Activated naive CD8-positive, alpha-beta T cell treated with anti-CD3 and anti-CD28 coated beads, Interleukin-2, amount 10 ng/mL, durations not matched to agents 7 days and 5 days (primary cell): Measurements from ENCODE around the gene FAM3C. TPM values are rescaled to one million over a fixed set of nuclear protein-coding genes. Genes with fewer than 3 reads are reported as not detected.
A peak's percentile ranks its signal among the peaks of the same experiment; 100 is the strongest.

Experiments
- ATAC-seq: fragments of 150-1000 bp; cut with Tn5 transposase; one replicate; pipeline ENCODE4 v1.10.0; 2021; ENCODE audit warnings: low read depth, moderate library complexity
- POLR2A ChIA-PET: fragments of 350-600 bp; sonication (Branson Sonifier 250); formaldehyde crosslinking; loops from one replicate; lab custom pipeline; 2021; ENCODE audit warnings: antibody characterized with exemption; lab: Charles Lee
- DNase-seq: peaks from one replicate; pipeline ENCODE4 v3.0.0; 2021
- H3K27ac Mint-ChIP-seq: one replicate; pipeline ENCODE4 v1.8.0; 2022; ENCODE audit warnings: mild to moderate bottlenecking, mixed read lengths
- H3K27me3 Mint-ChIP-seq: one replicate; pipeline ENCODE4 v1.8.0; 2022; ENCODE audit warnings: mild to moderate bottlenecking, moderate library complexity, mixed read lengths
- H3K36me3 Mint-ChIP-seq: one replicate; pipeline ENCODE4 v1.8.0; 2021; ENCODE audit warnings: mild to moderate bottlenecking, mixed read lengths
- H3K4me1 Mint-ChIP-seq: one replicate; pipeline ENCODE4 v1.8.0; 2021; ENCODE audit warnings: mixed read lengths
- H3K4me3 Mint-ChIP-seq: one replicate; pipeline ENCODE4 v1.8.0; 2022; ENCODE audit warnings: mild to moderate bottlenecking, moderate library complexity, mixed read lengths
- H3K9me3 Mint-ChIP-seq: one replicate; pipeline ENCODE4 v1.8.0; 2021; ENCODE audit warnings: mixed read lengths
- total RNA-seq, 2 experiments: library from RNA; stranded (reverse); gene quantifications; one replicate each; pipeline ENCODE4 v1.2.3, GENCODE V29; 2021

Gene FAM3C
- total RNA-seq, 2 experiments from 2014 or later: 21.4 to 21.8 TPM

DNA sequence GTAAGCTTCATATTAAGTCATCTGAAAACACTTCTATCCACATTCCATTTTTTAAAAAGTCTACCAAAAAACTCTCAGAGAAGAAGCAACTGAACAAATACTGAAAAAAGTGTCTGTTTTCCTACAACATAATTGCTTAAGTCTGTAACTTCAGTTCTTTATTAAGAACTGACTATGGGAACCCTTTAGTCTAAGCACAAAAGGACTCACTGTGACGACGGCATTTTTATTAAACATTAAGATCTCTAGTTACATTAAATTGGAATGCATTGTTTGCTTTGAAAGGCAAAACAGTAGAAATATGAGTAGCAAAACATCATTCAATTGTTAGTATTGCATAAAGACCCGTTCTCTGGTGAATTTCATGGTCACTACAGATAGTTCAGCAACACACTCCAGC, 5.8 kb upstream of the FAM3C start:
- Mint-ChIP-seq H3K9me3 (no peaks in the 10 kb centered on the region), H3K27me3 (peaks cover 4% of the 10 kb centered on the region), H3K4me1 (no peaks in the 10 kb centered on the region), H3K4me3 (no peak overlapping the region), H3K27ac (no peak overlapping the region), H3K36me3 (no peaks in the 10 kb centered on the region)
- no peak for ATAC-seq
- POLR2A ChIA-PET: no interaction called here
- no peak for DNase-seq

DNA sequence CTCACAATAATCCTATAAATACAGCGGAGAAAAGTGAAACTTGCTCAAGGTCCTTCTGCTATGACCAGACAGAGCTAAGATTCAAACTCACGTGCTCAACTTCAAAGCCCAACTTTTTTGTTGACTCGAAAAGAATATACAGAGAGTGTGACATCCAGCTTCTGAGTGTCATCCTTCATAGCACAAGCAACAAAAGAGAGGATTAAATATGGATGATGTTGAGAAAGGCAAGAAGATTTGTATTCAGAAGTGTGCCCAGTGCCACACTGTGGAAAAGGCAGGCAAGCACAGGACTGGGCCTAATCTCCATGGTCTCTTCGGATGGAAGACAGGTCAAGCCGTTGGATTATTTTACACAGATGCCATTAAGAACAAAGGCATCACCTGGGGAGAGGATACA, 2.1 kb upstream of the FAM3C start:
- H3K4me1 Mint-ChIP-seq: peaks cover 9% of the 10 kb centered on the region
- POLR2A ChIA-PET: interaction anchor here (0.6 kb wide), 1 partner anchor 10 kb away, joined by 4 read pairs; no protein-coding TSS in a partner anchor
- no peaks in the 10 kb centered on the region for H3K36me3 Mint-ChIP-seq
- H3K4me3 Mint-ChIP-seq: no peak overlapping the region
- H3K27ac Mint-ChIP-seq: no peak overlapping the region
- no peaks in the 10 kb centered on the region for H3K27me3 Mint-ChIP-seq
- ATAC-seq (no peak), DNase-seq (no peak)
- no peaks in the 10 kb centered on the region for H3K9me3 Mint-ChIP-seq

DNA sequence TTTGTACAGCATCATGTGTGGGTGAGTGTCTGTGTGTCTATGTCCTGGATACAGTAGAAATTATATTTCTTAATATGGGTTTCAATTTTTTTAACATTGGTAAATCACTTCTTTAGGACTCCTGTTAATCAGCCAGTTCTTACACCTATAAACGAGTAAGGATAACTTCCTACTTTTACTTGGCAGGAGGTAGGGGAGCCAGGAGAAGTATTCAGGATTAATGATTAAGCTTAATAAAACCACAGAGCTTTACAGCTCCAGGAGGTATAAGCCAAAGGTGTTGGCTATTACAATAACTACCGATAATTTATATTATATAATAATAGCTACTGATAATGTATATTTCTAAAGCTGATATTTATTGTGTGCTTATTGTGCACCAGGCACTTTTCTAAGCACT, 1.7 kb upstream of the FAM3C start:
- no peak for ATAC-seq
- DNase-seq: no peak
- H3K4me1 Mint-ChIP-seq: peaks cover 9% of the 10 kb centered on the region
- H3K27ac Mint-ChIP-seq: no peak overlapping the region
- POLR2A ChIA-PET: no interaction called here
- H3K4me3 Mint-ChIP-seq: no peak overlapping the region
- peaks cover 2% of the 10 kb centered on the region for H3K36me3 Mint-ChIP-seq
- no peaks in the 10 kb centered on the region for H3K9me3 Mint-ChIP-seq
- no peaks in the 10 kb centered on the region for H3K27me3 Mint-ChIP-seq

DNA sequence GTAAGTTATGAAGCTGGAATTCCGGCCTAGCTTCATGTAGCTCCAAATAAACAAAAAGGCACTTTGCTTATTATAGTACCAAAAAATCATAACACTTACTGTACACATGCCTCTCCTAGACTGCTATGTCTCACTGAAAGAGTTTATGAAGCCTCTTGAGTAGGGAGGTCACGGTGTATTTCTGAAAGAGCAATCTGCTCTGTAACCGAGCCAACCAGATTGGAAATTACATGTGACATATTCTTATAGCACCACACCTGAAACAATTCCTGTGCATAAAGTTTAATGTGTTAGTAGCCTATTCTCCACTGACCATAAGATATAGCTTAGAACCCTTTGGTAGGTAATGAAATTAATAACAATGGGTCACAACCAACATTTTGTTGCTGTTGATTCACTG, 1.3 kb upstream of the FAM3C start:
- DNase-seq (no peak), ATAC-seq (no peak)
- Mint-ChIP-seq H3K27me3 (no peaks in the 10 kb centered on the region), H3K4me3 (peak overlapping the region; percentile 28), H3K36me3 (peaks cover 7% of the 10 kb centered on the region), H3K9me3 (no peaks in the 10 kb centered on the region), H3K27ac (no peak overlapping the region), H3K4me1 (peaks cover 10% of the 10 kb centered on the region)
- POLR2A ChIA-PET: interaction anchor here (1.0 kb wide), 1 partner anchor 35 kb away, joined by 3 read pairs; no protein-coding TSS in a partner anchor

DNA sequence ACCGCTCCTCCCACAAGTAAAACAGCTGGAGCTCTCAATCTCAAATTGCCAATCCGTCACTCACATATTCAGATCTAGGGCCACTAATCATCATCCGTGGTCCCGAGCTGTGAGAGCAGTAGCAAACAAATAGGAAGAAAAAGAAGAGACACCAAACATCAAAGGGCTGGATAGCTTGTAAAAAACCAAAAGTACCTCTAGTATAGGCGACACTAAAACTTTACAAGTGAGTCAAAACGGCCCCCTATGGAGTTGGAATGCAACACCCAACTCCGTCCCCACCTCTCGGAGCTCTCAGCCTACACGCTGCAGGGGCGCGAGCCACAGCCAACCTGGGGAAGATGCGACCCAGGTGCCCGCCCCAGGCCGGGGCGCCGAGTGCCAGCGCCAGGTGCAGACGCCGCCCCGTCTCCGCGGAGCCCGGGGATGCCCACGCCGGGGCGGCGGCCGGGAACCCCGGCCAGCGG, 581 bp downstream of the FAM3C start:
- H3K9me3 Mint-ChIP-seq: no peaks in the 10 kb centered on the region
- peak overlapping the region; percentile 87 for H3K4me3 Mint-ChIP-seq
- H3K36me3 Mint-ChIP-seq: peaks cover 11% of the 10 kb centered on the region
- POLR2A ChIA-PET: interaction anchor here (0.8 to 1.9 kb wide), 5 partner anchors 11 to 445 kb away, joined by 3 to 9 read pairs (median 5); partner anchors contain the start of gene ING3
- no peaks in the 10 kb centered on the region for H3K27me3 Mint-ChIP-seq
- H3K4me1 Mint-ChIP-seq: peaks cover 12% of the 10 kb centered on the region
- ATAC-seq (peak; percentile 65), DNase-seq (no peak)
- peak overlapping the region; percentile 77 for H3K27ac Mint-ChIP-seq

DNA sequence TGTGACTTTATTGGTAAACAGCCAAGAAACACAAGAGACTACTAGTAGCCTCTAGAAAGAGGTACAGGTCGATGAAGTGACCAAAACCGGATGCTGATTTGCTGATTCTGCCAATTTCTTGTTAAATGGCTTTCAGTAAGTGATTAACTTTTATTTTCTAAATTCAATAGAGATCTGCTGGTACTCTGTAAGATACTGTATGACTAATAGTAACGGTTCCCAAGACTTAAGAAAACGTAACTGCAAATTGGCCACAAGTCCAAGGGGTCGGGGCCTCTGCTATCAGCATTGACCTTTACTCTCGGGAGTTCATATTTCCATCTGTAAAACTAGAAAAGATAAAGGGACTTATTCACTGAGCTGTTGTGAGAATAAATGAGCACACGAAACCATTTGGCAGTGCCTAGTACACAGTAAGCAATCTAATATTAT, 1.4 kb downstream of the FAM3C start:
- Mint-ChIP-seq H3K4me3 (no peak overlapping the region), H3K27ac (no peak overlapping the region), H3K9me3 (no peaks in the 10 kb centered on the region), H3K36me3 (peaks cover 11% of the 10 kb centered on the region), H3K4me1 (peaks cover 18% of the 10 kb centered on the region), H3K27me3 (no peaks in the 10 kb centered on the region)
- POLR2A ChIA-PET: interaction anchor here (0.8 to 1.9 kb wide), 2 partner anchors 10 to 25 kb away, joined by 3 to 5 read pairs; no protein-coding TSS in a partner anchor
- ATAC-seq: no peak
- no peak for DNase-seq

DNA sequence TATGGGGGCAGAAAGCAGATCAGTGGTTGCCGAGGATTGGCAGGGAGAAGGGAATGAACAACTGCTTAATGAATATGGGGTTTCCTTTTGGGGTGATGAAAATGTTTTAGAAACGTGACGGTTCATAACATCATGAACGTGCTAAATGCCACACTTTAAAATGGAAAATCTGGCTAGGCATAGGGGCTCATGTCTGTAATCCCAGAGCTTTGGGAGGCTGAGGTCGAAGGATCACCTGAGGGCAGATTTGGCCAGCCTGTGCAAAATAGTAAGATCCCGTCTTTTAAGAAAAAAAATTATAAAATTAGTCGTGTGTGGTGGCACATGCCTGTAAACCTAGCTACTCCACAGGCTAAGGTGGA, 3.1 kb downstream of the FAM3C start:
- peaks cover 18% of the 10 kb centered on the region for H3K4me1 Mint-ChIP-seq
- H3K9me3 Mint-ChIP-seq: no peaks in the 10 kb centered on the region
- H3K27me3 Mint-ChIP-seq: no peaks in the 10 kb centered on the region
- H3K36me3 Mint-ChIP-seq: peaks cover 11% of the 10 kb centered on the region
- H3K4me3 Mint-ChIP-seq: no peak overlapping the region
- ATAC-seq (no peak), DNase-seq (no peak)
- H3K27ac Mint-ChIP-seq: no peak overlapping the region
- POLR2A ChIA-PET: no interaction called here

DNA sequence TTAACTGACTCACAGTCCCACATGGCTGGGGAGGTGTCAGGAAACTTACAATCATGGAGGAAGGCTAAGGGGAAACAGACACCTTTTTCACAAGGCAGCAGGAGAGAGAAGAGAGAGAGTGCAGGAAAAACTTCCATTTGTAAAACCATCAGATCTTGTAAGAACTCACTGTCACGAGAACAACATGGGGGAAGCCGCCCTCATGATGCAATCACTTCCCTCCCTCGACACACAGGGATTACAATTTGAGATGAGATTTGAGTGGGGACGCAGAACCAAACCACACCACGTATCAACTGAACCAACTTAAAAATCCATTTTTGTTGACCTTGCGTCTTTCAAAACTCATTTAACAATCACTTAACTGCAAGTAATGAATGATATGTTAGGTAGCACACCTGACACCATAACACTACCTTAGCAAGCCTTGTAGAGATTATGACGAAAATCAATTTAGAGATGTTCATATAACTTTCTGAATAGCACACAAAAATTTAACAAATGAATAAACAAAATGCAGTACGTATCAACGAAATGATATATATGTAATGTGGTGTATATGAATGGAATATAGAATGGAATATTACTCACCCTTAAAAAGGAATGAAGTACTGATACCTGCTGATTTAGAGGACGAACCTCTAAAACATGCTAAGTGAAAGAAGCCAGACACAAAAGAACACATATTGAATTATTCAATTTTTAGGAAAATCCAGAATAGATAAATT, 3.7 kb downstream of the FAM3C start:
- POLR2A ChIA-PET: no interaction called here
- peaks cover 18% of the 10 kb centered on the region for H3K4me1 Mint-ChIP-seq

DNA sequence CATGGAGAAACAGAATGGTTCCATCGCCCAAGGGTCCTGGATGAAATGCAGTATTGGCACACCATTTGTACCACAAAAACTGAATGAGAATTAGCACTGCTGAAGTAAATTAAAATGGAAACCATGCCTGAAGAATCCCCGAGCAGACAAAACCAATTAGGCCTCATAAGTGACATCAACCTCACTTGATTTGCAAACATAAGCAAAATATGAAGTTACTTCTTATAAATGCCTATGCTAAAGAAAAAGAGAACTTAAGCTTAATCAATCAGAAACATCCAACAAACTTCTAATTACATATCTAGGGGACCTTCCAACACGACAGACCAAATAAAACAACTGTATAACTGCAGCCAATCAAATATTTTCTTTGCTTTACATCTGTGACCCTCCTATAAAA, 4.4 kb downstream of the FAM3C start:
- no peaks in the 10 kb centered on the region for H3K27me3 Mint-ChIP-seq
- no peak overlapping the region for H3K4me3 Mint-ChIP-seq
- POLR2A ChIA-PET: no interaction called here
- peaks cover 14% of the 10 kb centered on the region for H3K36me3 Mint-ChIP-seq
- DNase-seq: no peak
- no peaks in the 10 kb centered on the region for H3K9me3 Mint-ChIP-seq
- ATAC-seq: no peak
- H3K27ac Mint-ChIP-seq: no peak overlapping the region
- peaks cover 19% of the 10 kb centered on the region for H3K4me1 Mint-ChIP-seq

More for the DNA sequence above, 3.7 kb downstream of the FAM3C start:
- ATAC-seq: no peak
- DNase-seq: no peak
- H3K27me3 Mint-ChIP-seq: no peaks in the 10 kb centered on the region
- no peaks in the 10 kb centered on the region for H3K9me3 Mint-ChIP-seq
- peaks cover 11% of the 10 kb centered on the region for H3K36me3 Mint-ChIP-seq
- no peak overlapping the region for H3K27ac Mint-ChIP-seq
- no peak overlapping the region for H3K4me3 Mint-ChIP-seq

DNA sequence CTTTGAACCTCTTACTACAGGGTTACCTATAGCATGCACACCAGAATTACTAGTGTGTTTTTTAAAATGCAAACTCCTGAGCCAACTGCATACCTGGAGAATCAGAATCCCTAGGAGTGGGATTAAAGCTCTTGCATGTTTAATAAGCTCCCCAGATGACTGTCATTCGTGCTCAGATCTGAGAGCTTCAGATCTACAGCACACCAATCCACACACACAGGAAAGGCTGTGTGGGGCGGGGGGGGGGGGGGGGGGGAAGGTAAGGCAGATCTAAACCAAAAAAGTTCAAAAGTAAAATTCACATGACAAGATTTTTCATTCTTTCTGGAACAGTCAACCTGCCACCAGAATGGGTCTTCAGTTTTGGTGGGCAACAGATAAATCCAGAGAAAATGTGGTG, 5.5 kb downstream of the FAM3C start:
- Mint-ChIP-seq H3K36me3 (peaks cover 14% of the 10 kb centered on the region), H3K4me1 (peaks cover 28% of the 10 kb centered on the region), H3K27ac (no peak overlapping the region), H3K27me3 (no peaks in the 10 kb centered on the region), H3K9me3 (no peaks in the 10 kb centered on the region), H3K4me3 (no peak overlapping the region)
- no peak for DNase-seq
- POLR2A ChIA-PET: interaction anchor here (1.0 kb wide), 1 partner anchor 18 kb away, joined by 3 read pairs; no protein-coding TSS in a partner anchor
- ATAC-seq: no peak

DNA sequence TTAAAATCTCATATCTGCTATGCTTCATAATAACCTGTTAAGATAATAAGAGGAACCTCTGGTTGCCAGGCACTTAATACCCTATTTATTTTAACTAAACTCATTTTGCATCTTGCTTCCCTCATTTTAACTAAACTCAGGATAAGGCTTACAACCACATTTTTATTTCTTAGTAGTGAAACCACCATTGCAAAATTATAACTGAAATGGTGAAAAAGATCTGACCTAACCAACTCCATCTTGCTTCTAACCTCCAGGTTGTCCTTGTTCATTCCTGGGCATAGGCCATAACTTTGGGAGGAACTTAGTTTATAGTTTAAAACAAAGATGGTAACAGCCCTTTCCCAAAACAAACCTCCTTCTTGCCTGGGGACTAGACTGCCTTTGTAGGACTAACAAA, 6.0 kb downstream of the FAM3C start:
- H3K4me1 Mint-ChIP-seq: peaks cover 26% of the 10 kb centered on the region
- no peak for ATAC-seq
- DNase-seq: no peak
- H3K36me3 Mint-ChIP-seq: peaks cover 14% of the 10 kb centered on the region
- H3K27me3 Mint-ChIP-seq: no peaks in the 10 kb centered on the region
- H3K4me3 Mint-ChIP-seq: no peak overlapping the region
- no peaks in the 10 kb centered on the region for H3K9me3 Mint-ChIP-seq
- H3K27ac Mint-ChIP-seq: no peak overlapping the region
- POLR2A ChIA-PET: interaction anchor here (1.0 kb wide), 1 partner anchor 17 kb away, joined by 3 read pairs; no protein-coding TSS in a partner anchor

DNA sequence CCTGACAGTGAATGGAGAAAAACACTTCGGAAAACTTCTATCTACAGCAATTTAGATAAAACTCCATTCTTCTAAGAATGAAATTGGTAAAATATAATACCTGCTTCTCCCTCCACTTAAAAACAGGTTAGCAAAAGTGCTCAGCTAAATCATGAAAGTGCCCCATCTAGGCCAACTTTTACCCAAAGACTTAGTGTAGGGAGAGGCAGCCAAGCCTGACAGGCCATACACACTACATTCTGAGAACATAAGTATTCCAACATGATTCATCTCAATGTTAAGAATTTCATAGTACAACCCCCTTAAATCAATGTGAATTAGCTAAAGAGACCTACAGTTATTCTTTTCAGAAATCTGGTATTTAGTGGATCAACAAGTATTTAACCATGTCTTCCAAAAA, 7.2 kb downstream of the FAM3C start:
- Mint-ChIP-seq H3K27ac (no peak overlapping the region), H3K36me3 (peaks cover 14% of the 10 kb centered on the region), H3K4me1 (peaks cover 30% of the 10 kb centered on the region), H3K4me3 (no peak overlapping the region), H3K27me3 (no peaks in the 10 kb centered on the region), H3K9me3 (no peaks in the 10 kb centered on the region)
- no peak for ATAC-seq
- no peak for DNase-seq
- POLR2A ChIA-PET: no interaction called here

DNA sequence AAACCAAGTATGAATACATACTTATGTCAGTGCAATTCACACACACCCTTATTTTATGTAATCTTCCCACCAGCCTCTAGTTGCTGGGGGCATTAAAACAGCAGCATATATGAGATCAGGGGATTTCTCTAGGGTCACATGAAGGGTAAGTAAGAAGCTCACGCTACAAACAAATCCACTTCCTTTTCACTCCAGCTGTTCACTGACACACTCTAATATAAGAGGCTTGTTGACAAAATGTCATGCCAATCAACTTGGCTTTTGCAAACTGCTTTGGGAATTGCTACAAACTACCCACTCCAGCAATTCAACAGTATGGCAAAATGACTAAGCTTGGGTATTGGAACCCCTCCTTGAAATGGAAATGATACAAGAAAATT, 10.3 kb downstream of the FAM3C start:
- Mint-ChIP-seq H3K36me3 (peaks cover 6% of the 10 kb centered on the region), H3K27me3 (no peaks in the 10 kb centered on the region), H3K27ac (no peak overlapping the region), H3K4me3 (no peak overlapping the region), H3K9me3 (no peaks in the 10 kb centered on the region), H3K4me1 (peaks cover 30% of the 10 kb centered on the region)
- DNase-seq (no peak), ATAC-seq (peak; percentile 81)
- POLR2A ChIA-PET: no interaction called here
